Stimulated activated CD4-positive, alpha-beta T cell treated with anti-CD3 and anti-CD28 coated beads, Interleukin-1b, Interleukin-23, amount 100 ng/mL, for 1 hour (primary cell): ENCODE results near the gene CRB1.

Experiments
- DNase-seq, 2 donors: peaks; one replicate each; pipeline ENCODE4 v3.0.0-alpha.2; 2020; ENCODE audit warnings: low read depth in 2 of 2

Gene CRB1

DNA sequence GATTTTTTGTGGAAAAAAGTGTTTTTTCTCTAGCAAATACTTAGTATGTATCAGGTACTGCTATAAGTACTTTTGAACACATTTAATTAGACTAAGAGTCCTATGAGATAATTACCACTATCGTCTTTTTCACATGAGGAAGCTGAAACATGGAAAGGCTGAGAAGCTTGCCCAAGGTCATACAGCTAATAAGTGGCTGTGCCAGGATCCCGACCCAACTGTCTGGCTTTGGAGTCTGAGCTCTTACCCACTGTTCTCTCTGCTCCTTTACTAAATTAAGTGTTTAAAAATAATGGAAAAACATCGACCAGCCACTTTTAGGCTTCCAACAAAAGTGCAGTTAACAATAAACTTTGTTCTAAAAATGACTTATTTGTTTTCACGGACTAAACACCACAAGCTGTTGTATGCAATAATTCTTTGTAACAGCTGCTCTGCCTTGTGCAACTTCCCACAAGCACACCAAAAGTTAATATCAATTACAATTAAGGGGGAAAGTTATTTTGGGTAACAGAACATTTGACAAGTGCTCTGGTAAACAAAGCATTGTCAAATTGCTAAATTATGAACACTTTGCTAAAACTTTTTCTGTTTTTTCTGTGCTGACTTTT lies 75.7 kb downstream of the CRB1 start:
- DNase-seq = no peak

DNA sequence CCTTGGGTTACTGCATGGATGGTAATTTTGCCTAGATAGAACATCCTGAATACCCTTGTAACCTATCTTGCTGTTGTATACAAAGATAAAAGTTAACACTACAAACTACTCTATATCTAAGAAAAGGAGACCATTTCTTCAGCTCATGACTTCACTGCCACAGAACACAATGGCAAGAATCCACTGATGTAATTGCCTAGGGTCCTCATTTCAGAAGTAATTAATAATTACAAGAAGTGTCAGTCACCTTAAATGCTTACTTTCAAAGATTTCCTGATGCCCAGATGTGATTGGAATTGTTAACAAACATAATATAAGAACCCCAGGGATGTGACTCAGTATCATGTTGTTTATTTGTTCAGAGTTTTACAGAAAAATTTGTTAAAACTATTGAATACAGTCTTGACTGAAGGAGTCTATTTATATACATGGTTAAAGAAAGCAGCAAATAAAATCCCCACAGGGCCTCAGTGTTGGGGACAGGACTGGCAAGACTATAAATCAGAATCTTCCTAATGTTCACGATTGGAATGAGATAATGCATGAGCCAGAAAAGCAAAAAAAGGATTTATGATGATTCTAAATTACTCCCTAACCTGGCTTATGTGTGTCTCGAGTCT lies 83.9 kb downstream of the CRB1 start:
- no peak for DNase-seq

GRCh38 chr1:197355248-197355995 lies 87.4 kb downstream of the CRB1 start:
- DNase-seq = no peak

- no peak for DNase-seq
Observed at GRCh38 chr1:197356723-197357533, 88.9 kb downstream of the CRB1 start.

- DNase-seq = no peak
Observed at GRCh38 chr1:197358959-197359358, 90.9 kb downstream of the CRB1 start.

DNA sequence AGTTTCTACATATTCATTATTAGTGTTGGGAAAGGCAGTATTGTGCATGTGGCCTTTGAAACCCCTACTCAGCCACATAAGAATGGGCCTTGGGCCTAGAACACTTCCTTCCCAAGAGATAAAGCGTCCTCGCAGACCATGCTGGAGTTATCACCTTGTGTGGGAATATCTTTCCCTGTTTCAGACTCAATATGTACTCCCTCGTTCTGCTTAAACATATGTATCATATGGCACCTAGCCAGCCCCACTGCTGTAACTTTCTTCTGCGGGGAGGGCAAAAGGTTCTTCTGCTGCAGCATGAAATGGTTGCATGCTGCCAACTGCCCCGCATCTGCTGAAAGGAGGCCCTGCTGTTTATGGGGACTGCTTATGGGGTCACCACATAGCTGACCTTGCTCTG lies 92.0 kb downstream of the CRB1 start:
- DNase-seq = no peak

- DNase-seq = no peak
Observed at GRCh38 chr1:197362871-197363270, 94.8 kb downstream of the CRB1 start.

DNA sequence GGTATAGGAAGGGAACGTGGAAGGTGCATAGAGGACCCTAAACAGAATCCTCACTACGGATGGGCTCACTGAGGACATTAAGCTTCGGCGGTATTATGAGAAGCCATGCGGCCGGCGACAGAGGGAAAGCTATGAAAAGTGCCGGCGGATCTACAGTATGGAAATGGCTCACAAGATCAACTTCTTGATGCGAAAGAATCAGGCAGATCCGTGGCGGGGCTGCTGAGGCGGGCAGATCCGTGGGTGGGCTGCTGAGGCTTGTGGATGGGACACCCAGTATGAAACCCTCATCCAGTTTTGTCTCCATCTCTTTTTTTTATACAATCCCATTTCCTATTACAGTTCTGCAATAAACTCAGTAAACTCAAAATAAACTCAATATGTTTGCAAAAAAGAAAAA lies 95.8 kb downstream of the CRB1 start:
- DNase-seq = no peak

GRCh38 chr1:197366996-197367395 lies 98.9 kb downstream of the CRB1 start:
- DNase-seq = no peak

- no peak for DNase-seq
Observed at GRCh38 chr1:197367627-197368026, 99.6 kb downstream of the CRB1 start.

- DNase-seq = no peak
Observed at GRCh38 chr1:197374428-197374827, 106.4 kb downstream of the CRB1 start.

GRCh38 chr1:197384471-197384870 lies 116.4 kb downstream of the CRB1 start:
- no peak for DNase-seq

DNA sequence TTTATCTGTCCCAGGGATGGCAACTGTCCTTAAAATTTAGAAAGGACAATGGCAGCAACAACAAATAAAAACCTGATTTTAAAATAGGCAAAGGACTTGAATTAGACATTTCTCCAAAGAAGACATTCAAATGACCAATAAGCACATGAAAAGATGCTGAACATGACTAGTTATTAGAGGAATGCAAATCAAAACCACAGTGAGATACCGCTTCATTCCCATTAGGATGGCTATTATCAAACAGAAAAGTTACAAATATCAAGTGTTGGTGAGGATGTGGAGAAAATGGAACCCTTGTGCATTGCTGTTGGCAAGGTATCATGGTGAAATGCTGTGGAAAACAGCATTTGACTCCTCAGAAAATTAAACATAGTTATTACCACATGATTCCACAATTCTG lies 120.7 kb downstream of the CRB1 start:
- DNase-seq = no peak

DNA sequence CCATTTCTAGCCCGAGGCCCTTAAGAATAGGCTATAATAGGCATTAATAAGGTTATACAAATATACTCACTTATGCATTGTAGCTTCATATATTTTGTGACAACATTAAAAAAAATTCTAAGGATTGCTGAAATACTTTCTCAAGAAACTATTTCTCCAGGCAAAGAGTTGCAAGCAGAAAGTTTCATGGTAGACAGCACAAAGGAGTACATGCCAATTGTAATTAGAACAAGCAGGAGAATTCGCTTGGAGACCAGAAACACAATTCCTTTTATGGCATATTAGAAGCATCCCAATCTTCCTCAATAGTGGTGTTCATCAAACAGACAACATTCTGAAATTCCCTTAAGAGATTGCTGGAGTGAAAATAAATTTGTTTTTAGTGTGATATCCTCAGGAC lies 122.8 kb downstream of the CRB1 start:
- no peak for DNase-seq

- no peak for DNase-seq
Observed at GRCh38 chr1:197391303-197392226, 123.5 kb downstream of the CRB1 start.

DNA sequence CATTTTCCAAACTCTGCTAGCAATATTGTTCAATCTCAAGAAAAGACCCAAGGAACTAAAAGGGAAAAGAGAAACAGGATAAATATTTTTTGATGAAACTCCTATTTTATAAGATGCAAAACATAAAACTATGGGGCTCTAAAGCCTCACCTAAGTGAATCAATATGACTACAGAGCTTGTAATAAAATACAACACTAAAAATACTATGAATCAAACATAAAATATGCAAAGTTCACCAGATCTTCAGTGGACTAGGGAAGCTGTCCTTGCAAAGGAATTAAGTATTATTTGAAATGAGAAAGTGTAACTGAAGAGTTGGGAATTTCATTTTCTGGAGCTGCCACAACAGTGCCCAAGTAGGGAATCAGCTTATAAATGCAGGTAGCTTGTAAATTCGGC lies 124.5 kb downstream of the CRB1 start:
- DNase-seq = no peak

- DNase-seq = no peak
Observed at GRCh38 chr1:197393105-197393504, 125.1 kb downstream of the CRB1 start.

GRCh38 chr1:197393772-197394171 lies 125.7 kb downstream of the CRB1 start:
- DNase-seq = no peak

DNA sequence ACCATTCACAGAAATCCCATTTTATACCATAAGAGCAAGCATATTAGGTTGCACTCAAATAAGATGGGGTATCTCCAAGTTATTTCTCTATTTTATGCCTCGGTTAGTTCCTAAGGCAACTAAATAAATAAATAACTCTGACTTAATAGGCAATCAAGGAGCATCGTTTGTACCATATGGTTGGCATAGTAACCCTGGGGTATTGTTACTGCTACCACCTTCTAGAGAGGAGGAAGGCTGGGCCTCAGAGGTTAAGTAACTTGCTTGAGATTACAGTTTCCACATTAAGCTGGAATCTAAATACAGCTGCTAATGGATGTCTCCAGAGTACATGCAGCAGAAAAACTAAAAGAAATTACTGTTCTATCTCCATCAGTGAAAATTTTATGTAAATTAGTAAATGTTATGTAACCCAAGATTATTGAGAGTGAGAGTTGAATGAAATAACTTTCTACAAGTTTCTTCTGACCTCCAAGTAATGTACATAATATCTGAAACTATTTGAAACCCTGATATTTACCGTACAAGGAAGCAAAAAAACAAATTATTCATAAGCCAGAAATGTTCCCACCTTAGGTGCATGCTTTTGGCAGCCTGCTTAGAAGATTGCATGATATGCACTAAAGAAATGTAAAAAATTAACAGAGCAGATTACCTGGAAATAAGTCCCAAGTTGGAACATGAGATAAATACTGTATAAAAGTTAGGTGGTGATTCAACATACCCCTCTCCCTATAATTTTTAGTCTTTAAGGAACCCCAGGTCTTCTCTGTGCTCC lies 127.0 kb downstream of the CRB1 start:
- DNase-seq = no peak

GRCh38 chr1:197397895-197398294 lies 129.8 kb downstream of the CRB1 start:
- DNase-seq = no peak
